Right lobe of liver (tissue), 6 donors: Measurements from ENCODE around the gene ZSWIM9. TPM values are rescaled to one million over a fixed set of nuclear protein-coding genes. Genes with fewer than 3 reads are reported as not detected.

Experiments
- ATAC-seq, 4 donors: fragments of 200-7000 bp; cut with Tn5 transposase; one replicate each; pipeline ENCODE4 v1.9.1; 2020; ENCODE audit warnings: mild to moderate bottlenecking in 4 of 4, moderate library complexity in 4 of 4
- DNase-seq, 3 donors: peaks; one replicate each; pipeline ENCODE4 v3.0.0-alpha.2; 2020
- H3K27ac ChIP-seq, 3 donors: fragments of 200-600 bp; one replicate each; pipeline ENCODE4 v1.8.0; 2022
- H3K27me3 ChIP-seq, 2 donors: fragments of 200-600 bp; one replicate each; pipeline ENCODE4 v1.8.0; 2022
- H3K36me3 ChIP-seq, 4 donors: fragments of 200-600 bp; sonication (generic) in 1 of 4; one replicate each; pipeline versions ENCODE4 v1.5.1 to v1.8.0; 2017 to 2022; ENCODE audit warnings: control low read depth in 1 of 4
- H3K4me1 ChIP-seq, 4 donors: fragments of 200-600 bp; sonication (generic) in 1 of 4; one replicate each; pipeline versions ENCODE4 v1.5.1 to v1.8.0; 2017 to 2022; ENCODE audit warnings: control low read depth in 1 of 4
- H3K4me3 ChIP-seq, 3 donors: fragments of 200-600 bp; one replicate each; pipeline ENCODE4 v1.8.0; 2022
- H3K9me3 ChIP-seq, 4 donors: fragments of 200-600 bp; sonication (generic) in 1 of 4; one replicate each; pipeline versions ENCODE4 v1.5.1 to v1.8.0; 2017 to 2022; ENCODE audit warnings: control low read depth in 1 of 4
- CTCF ChIP-seq, 4 donors: fragments of 200-600 bp in 3 of 4; fragments of 450-650 bp in 1 of 4; IDR thresholded peaks; one replicate each; pipeline versions ENCODE4 v1.5.1 to v1.8.0; 2016 to 2022; ENCODE audit warnings: antibody characterized with exemption in 4 of 4, mild to moderate bottlenecking in 2 of 4
- POLR2A ChIP-seq: fragments of 450-650 bp; IDR thresholded peaks from one replicate; pipeline ENCODE4 v1.6.1; 2017; ENCODE audit warnings: antibody characterized with exemption, mild to moderate bottlenecking
- WGBS: methylation state at CpG from one replicate; pipeline ENCODE4 v1.1.6; 2018; ENCODE audit warnings: low coverage, low lambda C conversion rate; ENCODE audit not compliant: insufficient coverage; ENCODE audit errors: missing lambda C conversion rate; 5-methylcytosine and 5-hydroxymethylcytosine counted together
- intact Hi-C, 2 donors: fragments of 100-400 bp; cut with DNase I; formaldehyde crosslinking; loops; one replicate each; pipeline versions ENCODE4 v1.11.2 to v1.14.1; 2022
- total RNA-seq, 6 experiments: library from RNA; depleted of rRNA in 2 of 6; stranded (reverse); fragments of >200 nt in 2 of 6; fragmentation: NEBNext Ultra II Directional in 3 of 6; extraction: Animal tissue kit (Norgen Biotek cat#: 25700) in 3 of 6; gene quantifications; one replicate each; pipeline versions ENCODE4 v1.1.0 to v1.2.4, GENCODE V29; 2016 to 2023
- donor health status: DM: no; HTN: yes; CAD: no.
- donor health status: DM: no; HTN: no; CAD: no.
- donor health status: DM: no; HTN: no; CAD: no.
- donor health status: DM: no; HTN: yes; CAD: no.
- donor health status: DM: no; HTN: yes; CAD: no.

Gene ZSWIM9
- total RNA-seq, 6 experiments from 2014 or later: 1.5 to 2.5 (median 2.0) TPM

GRCh38 chr19:48158210-48158790 is 12.2 kb upstream of the ZSWIM9 start:
- no peaks in the 10 kb centered on the region for H3K27me3 ChIP-seq
- intact Hi-C loops: no loop called here
- DNase-seq: no peak
- WGBS: 73% methylated on average over 4 of the region's 12 CpGs
- no peaks in the 10 kb centered on the region for H3K36me3 ChIP-seq
- H3K4me3 ChIP-seq: no peak overlapping the region
- H3K27ac ChIP-seq: no peak overlapping the region
- TF ChIP-seq POLR2A: no peak
- TF ChIP-seq CTCF (IDR thresholded peaks at IDR 0.05): no peak
- H3K9me3 ChIP-seq: no peaks in the 10 kb centered on the region
- no peaks in the 10 kb centered on the region for H3K4me1 ChIP-seq
- peak in 1 of 4 donors; percentile 34 for ATAC-seq

- DNase-seq (no peak), ATAC-seq (no peak)
- intact Hi-C loops: no loop called here
- H3K27ac ChIP-seq: no peak overlapping the region
- H3K4me3 ChIP-seq: no peak overlapping the region
- TF ChIP-seq CTCF (IDR thresholded peaks at IDR 0.05) (no peak), POLR2A (no peak)
- 88% methylated on average over 4 of the region's 5 CpGs for WGBS
- H3K27me3 ChIP-seq: no peaks in the 10 kb centered on the region
- H3K36me3 ChIP-seq: no peaks in the 10 kb centered on the region
- no peaks in the 10 kb centered on the region for H3K9me3 ChIP-seq
- H3K4me1 ChIP-seq: peaks cover 0 to 5% (median 0%) of the 10 kb centered on the region in 4 donors
Measured at GRCh38 chr19:48168689-48169088, 1.8 kb upstream of the ZSWIM9 start.

GRCh38 chr19:48169578-48169938 is 922 bp upstream of the ZSWIM9 start:
- intact Hi-C loops: no loop called here
- H3K27me3 ChIP-seq: no peaks in the 10 kb centered on the region
- ATAC-seq (peak; percentile 69 to 82 (median 73)), DNase-seq (peak; percentile 86 to 89 (median 86))
- H3K4me1 ChIP-seq: peaks cover 0 to 5% (median 0%) of the 10 kb centered on the region in 4 donors
- no peaks in the 10 kb centered on the region for H3K9me3 ChIP-seq
- TF ChIP-seq CTCF (IDR thresholded peaks at IDR 0.05): no peak
- H3K4me3 ChIP-seq: peak overlapping the region; percentile 78 to 85 (median 80)
- WGBS: 1% methylated on average over 15 of the region's 15 CpGs
- no peaks in the 10 kb centered on the region for H3K36me3 ChIP-seq
- H3K27ac ChIP-seq: no peak overlapping the region

- intact Hi-C loops: no loop called here
- Histone ChIP-seq H3K4me1 (peaks cover 0 to 5% (median 0%) of the 10 kb centered on the region in 4 donors), H3K27ac (peak overlapping the region in 2 of 3 donors; percentile 75 to 97), H3K9me3 (no peaks in the 10 kb centered on the region), H3K27me3 (no peaks in the 10 kb centered on the region), H3K36me3 (no peaks in the 10 kb centered on the region), H3K4me3 (peak overlapping the region; percentile 78 to 85 (median 80))
- WGBS: 4% methylated on average over 19 of the region's 21 CpGs
- ATAC-seq (no peak), DNase-seq (no peak)
- TF ChIP-seq CTCF (IDR thresholded peaks at IDR 0.05) (no peak), POLR2A (no peak)
Measured at GRCh38 chr19:48170817-48171347, 402 bp downstream of the ZSWIM9 start.
